Measurements from ENCODE around the gene MALRD1.

DNA sequence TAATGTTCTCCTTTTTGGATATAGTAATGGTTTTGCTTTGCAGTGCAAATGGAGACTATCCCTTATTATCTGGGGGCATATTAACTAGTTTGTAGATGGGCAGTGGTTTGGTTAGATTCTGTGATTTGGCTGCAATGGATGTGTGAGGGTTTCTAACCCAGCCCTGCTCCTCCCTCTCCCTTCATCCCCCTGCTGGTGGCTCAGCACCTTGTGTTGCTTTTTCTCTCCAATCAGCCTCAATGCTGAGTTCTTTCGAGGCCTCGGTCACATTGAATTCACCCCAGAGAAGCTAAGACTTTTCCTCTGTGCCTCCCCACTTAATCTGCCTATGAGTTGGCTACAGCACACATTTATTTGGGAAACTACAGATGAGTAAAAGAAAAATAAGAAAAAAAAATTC lies 120.0 kb downstream of the MALRD1 start:
- TF ChIP-seq, protein P1, sequence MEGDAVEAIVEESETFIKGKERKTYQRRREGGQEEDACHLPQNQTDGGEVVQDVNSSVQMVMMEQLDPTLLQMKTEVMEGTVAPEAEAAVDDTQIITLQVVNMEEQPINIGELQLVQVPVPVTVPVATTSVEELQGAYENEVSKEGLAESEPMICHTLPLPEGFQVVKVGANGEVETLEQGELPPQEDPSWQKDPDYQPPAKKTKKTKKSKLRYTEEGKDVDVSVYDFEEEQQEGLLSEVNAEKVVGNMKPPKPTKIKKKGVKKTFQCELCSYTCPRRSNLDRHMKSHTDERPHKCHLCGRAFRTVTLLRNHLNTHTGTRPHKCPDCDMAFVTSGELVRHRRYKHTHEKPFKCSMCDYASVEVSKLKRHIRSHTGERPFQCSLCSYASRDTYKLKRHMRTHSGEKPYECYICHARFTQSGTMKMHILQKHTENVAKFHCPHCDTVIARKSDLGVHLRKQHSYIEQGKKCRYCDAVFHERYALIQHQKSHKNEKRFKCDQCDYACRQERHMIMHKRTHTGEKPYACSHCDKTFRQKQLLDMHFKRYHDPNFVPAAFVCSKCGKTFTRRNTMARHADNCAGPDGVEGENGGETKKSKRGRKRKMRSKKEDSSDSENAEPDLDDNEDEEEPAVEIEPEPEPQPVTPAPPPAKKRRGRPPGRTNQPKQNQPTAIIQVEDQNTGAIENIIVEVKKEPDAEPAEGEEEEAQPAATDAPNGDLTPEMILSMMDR (IDR thresholded peaks at IDR 0.05), result no peak
- no peak for TF ChIP-seq POLR2A (IDR thresholded peaks at IDR 0.05)

Data from right lobe of liver (tissue), 4 donors.